ENCODE data around the gene DAPL1. TPM values are rescaled to one million over a fixed set of nuclear protein-coding genes. Genes with fewer than 3 reads are reported as not detected.

DAPL1 gene
- total RNA-seq, 1 donor from 2014 or later, result not detected

Other genes with a start within 250 kb of the DAPL1 start
- gene TANC1, start 173.3 kb downstream of the DAPL1 start, total RNA-seq, result 0.20 TPM in 2 replicates

All from T-helper 2 cell treated with Interferon-gamma antibody and Interleukin-4, amounts not matched to agents 100 ng/mL and 5 ng/mL, for 36 hours (primary cell).